HL-60 (cell line): ENCODE data around the gene DUSP12.
A peak's percentile ranks its signal among the peaks of the same experiment; 100 is the strongest.

Experiments used
- DNase-seq, 2 experiments: peaks; one replicate each; pipeline ENCODE4 v3.0.0-alpha.2; 2010 to 2020; ENCODE audit warnings: low read depth in 1 of 2, low spot score in 1 of 2
- H3K27ac ChIP-seq: fragments of 250-450 bp; sonication (Bioruptor Pico); replicated peaks from 2 replicates; pipeline ENCODE4 v1.5.1; 2020; ENCODE audit warnings: mild to moderate bottlenecking, moderate library complexity
- H3K27me3 ChIP-seq: fragments of 250-450 bp; sonication (Bioruptor Pico); 2 replicates; pipeline ENCODE4 v1.5.1; 2021; ENCODE audit warnings: mild to moderate bottlenecking, moderate library complexity; ENCODE audit not compliant: insufficient read depth, poor library complexity, severe bottlenecking
- H3K4me3 ChIP-seq: replicated peaks from 2 replicates; pipeline ENCODE4 v1.5.1; 2011; ENCODE audit warnings: mild to moderate bottlenecking, control low read depth, low read length; ENCODE audit not compliant: insufficient read depth
- CTCF ChIP-seq: IDR thresholded peaks from one replicate; pipeline ENCODE4 v1.5.1; 2011; ENCODE audit warnings: low read length, control low read depth, inconsistent platforms; ENCODE audit not compliant: insufficient read depth
- GABPA ChIP-seq: IDR thresholded peaks from 2 replicates; pipeline ENCODE4 v1.6.1; 2012; ENCODE audit warnings: low read depth
- POLR2AphosphoS5 ChIP-seq: IDR thresholded peaks from 2 replicates; pipeline ENCODE4 v1.6.1; 2012; ENCODE audit warnings: low read depth
- REST ChIP-seq: IDR thresholded peaks from 2 replicates; pipeline ENCODE4 v1.6.1; 2012; ENCODE audit warnings: low read depth; ENCODE audit not compliant: insufficient replicate concordance
- SPI1 ChIP-seq: IDR thresholded peaks from 2 replicates; pipeline ENCODE4 v1.6.1; 2012; ENCODE audit warnings: low read depth, mild to moderate bottlenecking, borderline replicate concordance
- long read RNA-seq: library from polyadenylated mRNA; unstranded; transcript quantifications from one replicate; pipeline ENCODE4 v2.0.0, GENCODE V29; 2020

DUSP12 gene
- long read RNA-seq, transcript DUSP12-201 (6 exons, 1,270 nt): major isoform, 52 of 263 reads
- long read RNA-seq, partial matches to known transcripts: 0 of 263 reads
- long read RNA-seq, other reads (novel, unspliced or antisense): 208 of 263 reads

- Histone ChIP-seq H3K4me3 (peak within 1 kb of the TSS; percentile 96), H3K27me3 (no peaks in the 10 kb centered on the region), H3K27ac (peak within 1 kb of the TSS; percentile 87)
- DNase-seq: peak; percentile 93 to 97
- TF ChIP-seq GABPA (no peak; the same call in 1 of the 2 replicates), REST (peak; percentile 68), SPI1 (no peak), CTCF (peak; percentile 0), POLR2AphosphoS5 (peak; percentile 82)
These were observed at the start of gene DUSP12 for GRCh38 chr1:161749509-161750407. Gene DUSP12 (plus strand): TSS chr1:161749786. CDS start chr1:161749802, 16 bp downstream.

- no peak overlapping the region for H3K27ac ChIP-seq
- no peak overlapping the region for H3K4me3 ChIP-seq
- DNase-seq: no peak
- TF ChIP-seq SPI1: no peak
- TF ChIP-seq CTCF: no peak
- no peak for TF ChIP-seq REST
- no peak for TF ChIP-seq GABPA
- no peak for TF ChIP-seq POLR2AphosphoS5
- H3K27me3 ChIP-seq: no peaks in the 10 kb centered on the region
These were observed 47.3 kb upstream of the DUSP12 start for GRCh38 chr1:161702250-161702649.

GRCh38 chr1:161705537-161705936 is 44.0 kb upstream of the DUSP12 start:
- TF ChIP-seq GABPA (no peak), CTCF (no peak), POLR2AphosphoS5 (no peak), REST (no peak), SPI1 (no peak)
- Histone ChIP-seq H3K4me3 (no peak overlapping the region), H3K27ac (no peak overlapping the region)

More at GRCh38 chr1:161705537-161705936, 44.0 kb upstream of the DUSP12 start:
- DNase-seq: no peak
- H3K27me3 ChIP-seq: no peaks in the 10 kb centered on the region
